ENCODE results near the gene TBC1D32.

GRCh38 chr6:121247386-121247785, 86.9 kb downstream of the TBC1D32 start:
- TF ChIP-seq GFI1B (tag by site-specific recombination; IDR thresholded peaks at IDR 0.05) (no peak), ZBTB7A (tag by site-specific recombination; IDR thresholded peaks at IDR 0.05; ENCODE audit: low read depth) (no peak), ZNF830 (tag by site-specific recombination; IDR thresholded peaks at IDR 0.05; ENCODE audit: low read depth) (no peak), INSM2 (tag by site-specific recombination; IDR thresholded peaks at IDR 0.05) (no peak), ZNF24 (tag by site-specific recombination; IDR thresholded peaks at IDR 0.05) (no peak)
